Esophagus muscularis mucosa (tissue), 4 donors: Measurements from ENCODE around the gene ORM2. TPM values are rescaled to one million over a fixed set of nuclear protein-coding genes. Genes with fewer than 3 reads are reported as not detected.
"Not testable (repeated sequence)": the region's sequence is repeated elsewhere in the genome, so short reads cannot be mapped to it uniquely, and the experiment has no call there.

ENCODE experiments used
- DNase-seq: peaks from one replicate; pipeline ENCODE4 v3.0.0-alpha.2; 2017; ENCODE audit errors: extremely low spot score
- H3K27ac ChIP-seq, 4 donors: fragments of 200-600 bp; sonication (generic); replicated peaks in 1 of 4; 1 replicate in 3 of 4; 2 replicates in 1 of 4; pipeline ENCODE4 v1.5.1; 2016 to 2019; ENCODE audit warnings: mild to moderate bottlenecking in 1 of 4
- H3K27me3 ChIP-seq, 4 donors: fragments of 200-600 bp; sonication (generic); one replicate each; pipeline versions ENCODE4 v1.5.1 to v1.6.0; 2016 to 2019
- H3K36me3 ChIP-seq, 4 donors: fragments of 200-600 bp; sonication (generic); one replicate each; pipeline ENCODE4 v1.5.1; 2016 to 2019
- H3K4me1 ChIP-seq, 4 donors: fragments of 200-600 bp; sonication (generic); one replicate each; pipeline ENCODE4 v1.5.1; 2016 to 2019
- H3K4me3 ChIP-seq, 4 donors: fragments of 200-600 bp; sonication (generic); 1 replicate in 2 of 4; 2 replicates in 2 of 4; pipeline ENCODE4 v1.5.1; 2016 to 2019; ENCODE audit warnings: mild to moderate bottlenecking in 4 of 4, moderate library complexity in 1 of 4
- H3K9me3 ChIP-seq, 4 donors: fragments of 200-600 bp; sonication (generic); 1 replicate in 3 of 4; 2 replicates in 1 of 4; pipeline ENCODE4 v1.5.1; 2016 to 2019
- EP300 ChIP-seq: sonication (generic); formaldehyde crosslinking; IDR thresholded peaks from one replicate; pipeline ENCODE4 v1.6.1; 2017; ENCODE audit warnings: antibody characterized with exemption
- POLR2A ChIP-seq: fragments of 450-650 bp; IDR thresholded peaks from one replicate; pipeline ENCODE4 v1.6.1; 2017; ENCODE audit warnings: antibody characterized with exemption, moderate library complexity, mild to moderate bottlenecking, low read depth
- POLR2AphosphoS5 ChIP-seq, 2 donors: sonication (generic); formaldehyde crosslinking; IDR thresholded peaks; one replicate each; pipeline ENCODE4 v1.6.1; 2017; ENCODE audit warnings: antibody characterized with exemption in 2 of 2
- WGBS: methylation state at CpG from one replicate; pipeline ENCODE4 v1.1.5; 2018; 5-methylcytosine and 5-hydroxymethylcytosine counted together
- intact Hi-C: fragments of 100-400 bp; cut with DNase I; formaldehyde crosslinking; loops from one replicate; pipeline ENCODE4 v1.15.1; 2023
- total RNA-seq, 4 donors: library from RNA; depleted of rRNA; stranded (reverse); fragments of >200 nt; gene quantifications; one replicate each; pipeline versions ENCODE4 v1.1.0 to v1.2.1, GENCODE V29; 2016
- TF ChIP-seq, protein P1 (sequence below), 3 experiments: fragments of 200-600 bp in 2 of 3; fragments of 450-650 bp in 1 of 3; sonication (generic) in 2 of 3; IDR thresholded peaks; one replicate each; pipeline ENCODE4 v1.5.1; 2017 to 2019; ENCODE audit warnings: antibody characterized with exemption in 3 of 3, mild to moderate bottlenecking in 2 of 3, moderate library complexity in 1 of 3

Gene ORM2
- total RNA-seq, 4 donors from 2014 or later, result not detected

DNA sequence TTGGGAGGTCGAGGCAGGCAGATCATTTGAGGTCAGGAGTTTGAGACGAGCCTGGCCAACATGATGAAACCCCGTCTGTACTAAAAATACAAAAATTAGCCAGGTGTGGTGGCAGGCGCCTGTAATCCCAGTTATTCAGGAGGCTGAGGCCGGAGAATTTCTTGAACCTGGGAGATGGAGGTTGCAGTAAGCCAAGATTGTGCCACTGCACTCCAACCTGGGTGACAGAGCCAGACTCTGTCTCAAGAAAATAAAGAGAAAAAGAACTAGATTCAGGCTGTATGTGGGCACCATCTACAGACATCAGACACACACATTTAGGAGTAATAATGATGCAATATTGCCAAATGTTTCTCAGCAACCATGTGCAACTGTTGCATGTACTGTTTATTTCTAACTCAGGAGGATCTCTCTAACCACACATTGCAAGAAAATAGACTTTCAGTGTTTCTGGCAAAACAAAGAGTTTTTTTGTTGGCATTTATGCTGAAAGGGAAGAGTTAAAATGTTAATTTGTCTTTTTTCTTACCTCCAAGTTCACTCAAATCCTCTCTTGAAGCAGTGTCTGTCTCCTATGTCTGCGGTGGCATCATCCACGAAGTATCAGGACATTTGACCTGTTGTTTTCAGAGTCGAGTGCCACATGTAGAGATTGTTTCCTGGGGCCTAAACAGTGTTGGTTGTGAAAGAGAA is 11.9 kb upstream of the ORM2 start:
- intact Hi-C loops, result no loop called here
- H3K36me3 ChIP-seq, result no peaks in the 10 kb centered on the region
- no peak overlapping the region for H3K4me3 ChIP-seq
- 89% methylated on average over 8 of the region's 8 CpGs for WGBS
- H3K27me3 ChIP-seq, result no peaks in the 10 kb centered on the region
- no peaks in the 10 kb centered on the region for H3K9me3 ChIP-seq
- H3K4me1 ChIP-seq, result no peaks in the 10 kb centered on the region
- TF ChIP-seq EP300, result no peak
- TF ChIP-seq POLR2A, result no peak
- no peak for TF ChIP-seq POLR2AphosphoS5 (IDR thresholded peaks at IDR 0.05)
- TF ChIP-seq, protein P1, sequence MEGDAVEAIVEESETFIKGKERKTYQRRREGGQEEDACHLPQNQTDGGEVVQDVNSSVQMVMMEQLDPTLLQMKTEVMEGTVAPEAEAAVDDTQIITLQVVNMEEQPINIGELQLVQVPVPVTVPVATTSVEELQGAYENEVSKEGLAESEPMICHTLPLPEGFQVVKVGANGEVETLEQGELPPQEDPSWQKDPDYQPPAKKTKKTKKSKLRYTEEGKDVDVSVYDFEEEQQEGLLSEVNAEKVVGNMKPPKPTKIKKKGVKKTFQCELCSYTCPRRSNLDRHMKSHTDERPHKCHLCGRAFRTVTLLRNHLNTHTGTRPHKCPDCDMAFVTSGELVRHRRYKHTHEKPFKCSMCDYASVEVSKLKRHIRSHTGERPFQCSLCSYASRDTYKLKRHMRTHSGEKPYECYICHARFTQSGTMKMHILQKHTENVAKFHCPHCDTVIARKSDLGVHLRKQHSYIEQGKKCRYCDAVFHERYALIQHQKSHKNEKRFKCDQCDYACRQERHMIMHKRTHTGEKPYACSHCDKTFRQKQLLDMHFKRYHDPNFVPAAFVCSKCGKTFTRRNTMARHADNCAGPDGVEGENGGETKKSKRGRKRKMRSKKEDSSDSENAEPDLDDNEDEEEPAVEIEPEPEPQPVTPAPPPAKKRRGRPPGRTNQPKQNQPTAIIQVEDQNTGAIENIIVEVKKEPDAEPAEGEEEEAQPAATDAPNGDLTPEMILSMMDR (IDR thresholded peaks at IDR 0.05), result no peak
- no peak overlapping the region for H3K27ac ChIP-seq
- no peak for DNase-seq

- intact Hi-C loops, result no loop called here
- DNase-seq, result no peak
- 86% methylated on average over 8 of the region's 8 CpGs for WGBS
- no peak for TF ChIP-seq EP300
- TF ChIP-seq, protein P1 (IDR thresholded peaks at IDR 0.05), result no peak
- no peak for TF ChIP-seq POLR2A
- no peak for TF ChIP-seq POLR2AphosphoS5 (IDR thresholded peaks at IDR 0.05)
- H3K36me3 ChIP-seq, result no peaks in the 10 kb centered on the region
- no peaks in the 10 kb centered on the region for H3K9me3 ChIP-seq
- no peaks in the 10 kb centered on the region for H3K27me3 ChIP-seq
- no peak overlapping the region for H3K27ac ChIP-seq
- H3K4me1 ChIP-seq, result no peaks in the 10 kb centered on the region
- no peak overlapping the region for H3K4me3 ChIP-seq
These were observed 11.3 kb upstream of the ORM2 start for GRCh38 chr9:114318416-114318815.

DNA sequence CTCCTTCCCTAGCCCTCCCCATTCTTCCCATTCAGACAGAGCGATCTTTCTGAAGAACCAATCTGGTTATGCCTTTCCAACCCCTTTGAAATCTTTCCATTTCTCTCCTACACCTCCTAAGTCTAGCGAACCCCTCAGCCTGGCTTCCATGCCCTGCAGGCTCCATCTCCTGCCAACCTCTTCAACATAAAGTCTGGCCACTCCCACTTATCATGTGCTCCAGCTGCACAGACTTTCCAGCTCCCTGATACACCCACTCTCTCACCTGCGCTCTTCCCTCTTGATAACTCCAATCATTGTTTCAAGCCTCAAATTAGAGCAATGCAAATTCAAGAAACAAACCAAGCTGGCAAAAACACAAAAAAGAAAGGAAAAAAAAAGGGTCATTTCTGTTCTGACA is 10.5 kb upstream of the ORM2 start:
- no peak for DNase-seq
- Histone ChIP-seq H3K27ac (no peak overlapping the region), H3K36me3 (no peaks in the 10 kb centered on the region), H3K4me1 (no peaks in the 10 kb centered on the region), H3K27me3 (peaks cover 0 to 3% (median 0%) of the 10 kb centered on the region in 4 donors), H3K9me3 (no peaks in the 10 kb centered on the region), H3K4me3 (no peak overlapping the region)
- whole genome bisulfite sequencing, result 87% methylated on average over 3 of the region's 3 CpGs
- intact Hi-C loops, result no loop called here
- TF ChIP-seq POLR2AphosphoS5 (IDR thresholded peaks at IDR 0.05) (no peak), EP300 (no peak), POLR2A (no peak)
- TF ChIP-seq, protein P1 (IDR thresholded peaks at IDR 0.05), result no peak

DNA sequence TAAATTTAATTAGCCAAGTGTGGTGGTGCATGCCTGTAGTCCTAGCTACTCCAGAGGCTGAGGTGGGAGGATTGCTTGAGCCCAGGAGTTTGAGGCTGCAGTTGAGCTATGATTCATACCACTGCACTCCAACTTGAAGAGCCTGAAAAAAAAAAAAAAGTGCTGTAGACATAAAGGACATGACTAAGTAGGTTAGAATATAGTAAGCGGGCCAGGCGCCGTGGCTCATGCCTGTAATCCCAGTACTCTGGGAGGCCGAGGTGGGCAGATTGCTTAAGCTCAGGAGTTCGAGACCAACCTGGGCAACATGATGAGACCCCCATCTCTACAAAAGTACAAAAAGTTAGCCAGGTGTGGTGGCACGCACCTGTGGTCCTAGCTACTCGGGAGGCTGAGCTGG is 9.0 kb upstream of the ORM2 start:
- DNase-seq, intact Hi-C loops, H3K36me3 ChIP-seq, H3K27ac ChIP-seq, H3K9me3 ChIP-seq, H3K4me3 ChIP-seq, H3K4me1 ChIP-seq, H3K27me3 ChIP-seq: not testable (repeated sequence)
- WGBS, result 91% methylated on average over 7 of the region's 7 CpGs

GRCh38 chr9:114321759-114322158 is 7.9 kb upstream of the ORM2 start:
- WGBS, result 76% methylated on average over 8 of the region's 8 CpGs
- DNase-seq, result no peak
- Histone ChIP-seq H3K4me1 (no peaks in the 10 kb centered on the region), H3K4me3 (no peak overlapping the region), H3K36me3 (no peaks in the 10 kb centered on the region), H3K9me3 (no peaks in the 10 kb centered on the region), H3K27ac (no peak overlapping the region), H3K27me3 (peaks cover 0 to 8% (median 0%) of the 10 kb centered on the region in 4 donors)
- intact Hi-C loops, result no loop called here
- TF ChIP-seq EP300 (no peak), POLR2AphosphoS5 (IDR thresholded peaks at IDR 0.05) (no peak), POLR2A (no peak)
- TF ChIP-seq, protein P1 (IDR thresholded peaks at IDR 0.05), result no peak

DNA sequence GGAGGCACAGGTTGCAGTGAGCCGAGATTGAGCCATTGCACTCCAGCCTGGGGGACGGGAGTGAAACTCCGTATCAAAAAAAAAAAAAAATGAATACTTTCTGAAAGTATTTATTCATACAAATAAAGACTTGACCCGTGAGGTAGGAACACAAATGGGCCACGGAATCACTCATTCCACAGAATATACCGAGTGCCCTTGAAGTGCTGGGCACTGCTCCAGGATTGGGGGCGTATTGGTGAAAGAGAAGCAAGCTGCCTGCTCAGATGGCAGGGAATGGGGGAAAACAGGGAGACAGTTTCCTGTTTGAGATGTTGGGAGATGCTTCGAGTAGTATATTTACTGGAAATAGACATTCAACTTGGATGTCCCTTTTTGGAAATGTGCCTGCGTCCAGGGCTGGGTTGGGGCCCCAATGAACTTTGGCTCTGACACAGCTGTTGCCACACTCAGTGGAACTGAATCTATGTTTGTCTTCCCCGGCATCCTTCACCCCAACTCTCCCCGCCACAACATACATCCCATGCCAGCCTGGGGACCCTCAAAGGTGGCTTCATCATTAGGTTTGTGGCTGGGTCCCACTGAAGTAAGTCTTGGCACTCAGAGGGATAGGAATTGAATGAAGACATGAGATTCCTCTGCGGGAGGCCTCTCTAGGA is 7.4 kb upstream of the ORM2 start:
- intact Hi-C loops, H3K9me3 ChIP-seq, H3K36me3 ChIP-seq, H3K27me3 ChIP-seq, H3K4me1 ChIP-seq, DNase-seq, H3K4me3 ChIP-seq, H3K27ac ChIP-seq: not testable (repeated sequence)
- 80% methylated on average over 11 of the region's 12 CpGs for WGBS

DNA sequence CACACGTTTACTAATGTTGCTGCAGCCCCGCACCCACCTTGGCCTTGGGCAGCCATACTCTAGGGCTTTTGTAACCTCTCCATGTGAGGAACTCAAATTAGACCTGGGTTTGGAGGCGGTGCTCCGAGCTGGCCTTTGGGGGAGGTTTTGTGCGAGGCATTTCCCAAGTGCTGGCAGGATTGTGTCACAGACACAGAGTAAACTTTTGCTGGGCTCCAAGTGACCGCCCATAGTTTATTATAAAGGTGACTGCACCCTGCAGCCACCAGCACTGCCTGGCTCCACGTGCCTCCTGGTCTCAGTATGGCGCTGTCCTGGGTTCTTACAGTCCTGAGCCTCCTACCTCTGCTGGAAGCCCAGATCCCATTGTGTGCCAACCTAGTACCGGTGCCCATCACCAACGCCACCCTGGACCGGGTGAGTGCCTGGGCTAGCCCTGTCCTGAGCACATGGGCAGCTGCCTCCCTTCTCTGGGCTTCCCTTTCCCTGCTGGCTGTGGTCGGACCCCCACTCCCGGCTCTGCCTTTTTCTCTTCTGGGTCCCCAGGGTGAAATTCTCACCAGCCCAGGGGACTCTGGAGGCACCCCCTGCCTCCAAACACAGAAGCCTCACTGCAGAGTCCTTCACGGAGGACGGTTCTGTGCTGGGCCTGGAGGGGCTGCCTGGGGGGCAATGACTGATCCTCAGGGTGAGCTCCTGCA is 6.7 kb upstream of the ORM2 start, which contains the start of gene ORM1:
TSS of gene ORM1 (plus strand) at position 268 of the 701 bp plus-strand sequence. CDS start at position 304, 36 bp downstream.
- H3K36me3 ChIP-seq, H3K9me3 ChIP-seq, H3K4me1 ChIP-seq, H3K4me3 ChIP-seq, H3K27ac ChIP-seq, DNase-seq, intact Hi-C loops: not testable (repeated sequence)
- peaks cover 0 to 13% (median 0%) of the 10 kb centered on the region in 4 donors for H3K27me3 ChIP-seq
- 100% methylated on average over 1 of the region's 15 CpGs for WGBS
